ENCODE results near the gene AGAP1. TPM values are rescaled to one million over a fixed set of nuclear protein-coding genes. Genes with fewer than 3 reads are reported as not detected.

AGAP1 gene
- total RNA-seq, 2 experiments from 2014 or later = not detected

- no peaks in the 10 kb centered on the region for H3K79me2 ChIP-seq (ENCODE audit: insufficient read depth, low read depth, low read length)
- H4K20me1 ChIP-seq (ENCODE audit: insufficient read depth, low read length) = no peaks in the 10 kb centered on the region
- no peak for TF ChIP-seq EZH2phosphoT487 (IDR thresholded peaks at IDR 0.05; ENCODE audit: borderline replicate concordance, low read depth, low read length)
- TF ChIP-seq CTCF (conservative IDR thresholded peaks at IDR 0.05; ENCODE audit: low read length) = no peak
- intact Hi-C loops (cut with micrococcal nuclease; ENCODE audit: unreplicated experiment) = no loop called here
- H3K4me2 ChIP-seq (ENCODE audit: low read length) = no peak overlapping the region
- POLR2A ChIA-PET = no interaction called here
- H3K36me3 ChIP-seq (ENCODE audit: insufficient read depth, low read length) = no peaks in the 10 kb centered on the region
- H3K4me1 ChIP-seq (ENCODE audit: insufficient read depth, low read length, poor library complexity, severe bottlenecking) = no peaks in the 10 kb centered on the region
- no peaks in the 10 kb centered on the region for H3K9me3 ChIP-seq (ENCODE audit: low read length)
- no peak overlapping the region for H3K4me3 ChIP-seq (ENCODE audit: low read depth, low read length, poor library complexity, severe bottlenecking)
- BruUV-seq (replicated peaks) = no TSS peak
- DNase-seq (ENCODE audit: low spot score) = no peak
- CTCF ChIA-PET (ENCODE audit: unreplicated experiment) = no interaction called here
- no peaks in the 10 kb centered on the region for H3K9me2 ChIP-seq (ENCODE audit: insufficient read depth, low read length)
- H3K27ac ChIP-seq (ENCODE audit: low read depth, low read length, poor library complexity, severe bottlenecking) = no peak overlapping the region
- H2AFZ ChIP-seq (ENCODE audit: low read length) = no peak overlapping the region
Observed at GRCh38 chr2:235709969-235710879, 216.4 kb downstream of the AGAP1 start.

GRCh38 chr2:235710933-235711332 is 217.1 kb downstream of the AGAP1 start:
- Histone ChIP-seq H3K4me2 (ENCODE audit: low read length) (no peak overlapping the region), H4K20me1 (ENCODE audit: insufficient read depth, low read length) (no peaks in the 10 kb centered on the region), H3K4me1 (ENCODE audit: insufficient read depth, low read length, poor library complexity, severe bottlenecking) (no peaks in the 10 kb centered on the region), H3K27ac (ENCODE audit: low read depth, low read length, poor library complexity, severe bottlenecking) (no peak overlapping the region), H3K9me3 (ENCODE audit: low read length) (no peaks in the 10 kb centered on the region), H3K9me2 (ENCODE audit: insufficient read depth, low read length) (no peaks in the 10 kb centered on the region), H3K36me3 (ENCODE audit: insufficient read depth, low read length) (no peaks in the 10 kb centered on the region), H3K79me2 (ENCODE audit: insufficient read depth, low read depth, low read length) (no peaks in the 10 kb centered on the region), H3K4me3 (ENCODE audit: low read depth, low read length, poor library complexity, severe bottlenecking) (no peak overlapping the region), H2AFZ (ENCODE audit: low read length) (no peak overlapping the region)
- intact Hi-C loops (cut with micrococcal nuclease; ENCODE audit: unreplicated experiment) = no loop called here
- no peak for DNase-seq (ENCODE audit: low spot score)
- POLR2A ChIA-PET = no interaction called here
- BruUV-seq (replicated peaks) = no TSS peak
- CTCF ChIA-PET (ENCODE audit: unreplicated experiment) = no interaction called here
- TF ChIP-seq CTCF (conservative IDR thresholded peaks at IDR 0.05; ENCODE audit: low read length) = no peak
- TF ChIP-seq EZH2phosphoT487 (IDR thresholded peaks at IDR 0.05; ENCODE audit: borderline replicate concordance, low read depth, low read length) = no peak

GRCh38 chr2:235711527-235711926 is 217.7 kb downstream of the AGAP1 start:
- Histone ChIP-seq H3K9me3 (ENCODE audit: low read length) (no peaks in the 10 kb centered on the region), H3K4me3 (ENCODE audit: low read depth, low read length, poor library complexity, severe bottlenecking) (no peak overlapping the region), H2AFZ (ENCODE audit: low read length) (no peak overlapping the region), H3K9me2 (ENCODE audit: insufficient read depth, low read length) (no peaks in the 10 kb centered on the region), H4K20me1 (ENCODE audit: insufficient read depth, low read length) (no peaks in the 10 kb centered on the region), H3K79me2 (ENCODE audit: insufficient read depth, low read depth, low read length) (no peaks in the 10 kb centered on the region), H3K4me2 (ENCODE audit: low read length) (no peak overlapping the region), H3K27ac (ENCODE audit: low read depth, low read length, poor library complexity, severe bottlenecking) (no peak overlapping the region), H3K4me1 (ENCODE audit: insufficient read depth, low read length, poor library complexity, severe bottlenecking) (no peaks in the 10 kb centered on the region), H3K36me3 (ENCODE audit: insufficient read depth, low read length) (no peaks in the 10 kb centered on the region)
- POLR2A ChIA-PET = no interaction called here
- CTCF ChIA-PET (ENCODE audit: unreplicated experiment) = no interaction called here
- no peak for DNase-seq (ENCODE audit: low spot score)
- intact Hi-C loops (cut with micrococcal nuclease; ENCODE audit: unreplicated experiment) = no loop called here
- TF ChIP-seq CTCF (conservative IDR thresholded peaks at IDR 0.05; ENCODE audit: low read length) = no peak
- no peak for TF ChIP-seq EZH2phosphoT487 (IDR thresholded peaks at IDR 0.05; ENCODE audit: borderline replicate concordance, low read depth, low read length)
- no TSS peak for BruUV-seq (replicated peaks)

Measured in OCI-LY7 (cell line).